DOHH2 (cell line): ENCODE data around the gene SLC49A3.

Experiments used
- CTCF ChIP-seq: fragments of 200-600 bp; sonication (generic); IDR thresholded peaks from one replicate; pipeline ENCODE4 v1.5.1; 2014; ENCODE audit warnings: antibody characterized with exemption, mild to moderate bottlenecking, low read depth, low read length; ENCODE audit not compliant: poor library complexity, severe bottlenecking
- EZH2phosphoT487 ChIP-seq: fragments of 200-600 bp; sonication (generic); IDR thresholded peaks from 2 replicates; pipeline ENCODE4 v1.6.1; 2017; ENCODE audit warnings: borderline replicate concordance, mild to moderate bottlenecking, antibody characterized with exemption, low read length, moderate library complexity, mixed read lengths

DNA sequence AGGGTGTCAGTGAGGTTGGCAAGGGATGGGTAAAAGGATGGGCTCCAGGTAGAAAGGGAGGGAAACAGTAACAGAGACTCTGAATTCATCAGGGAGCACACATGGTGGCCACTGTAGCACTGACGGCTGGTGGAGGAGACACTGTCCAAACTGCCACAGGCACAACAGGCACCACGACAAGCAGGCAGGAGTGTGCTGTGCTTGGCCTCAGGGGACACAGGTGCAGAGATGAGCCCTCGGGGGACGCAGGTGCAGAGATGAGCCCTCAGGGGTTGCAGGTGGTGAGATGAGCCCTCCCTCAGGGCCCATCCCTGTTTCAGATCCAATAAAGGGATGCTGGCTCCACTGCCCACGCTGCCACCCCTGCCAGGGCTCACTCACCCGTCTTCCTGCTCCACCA is 56.0 kb downstream of the SLC49A3 start:
- TF ChIP-seq CTCF: no peak
- no peak for TF ChIP-seq EZH2phosphoT487
